Dermis microvascular lymphatic vessel endothelial cell (primary cell): ENCODE results near the gene TMEM63C. TPM values are rescaled to one million over a fixed set of nuclear protein-coding genes. Genes with fewer than 3 reads are reported as not detected.

ENCODE experiments used
- DNase-seq, 2 donors: peaks; one replicate each; pipeline versions ENCODE4 v3.0.0 to v3.0.0-alpha.2; 2010; ENCODE audit warnings: low read depth in 2 of 2
- total RNA-seq: library from RNA; depleted of rRNA; stranded (reverse); fragments of >200 nt; gene quantifications from 2 replicates; pipeline ENCODE4 v1.2.1, GENCODE V29; 2014

TMEM63C gene
- total RNA-seq, 1 donor from 2014 or later: 0.77 TPM

DNA sequence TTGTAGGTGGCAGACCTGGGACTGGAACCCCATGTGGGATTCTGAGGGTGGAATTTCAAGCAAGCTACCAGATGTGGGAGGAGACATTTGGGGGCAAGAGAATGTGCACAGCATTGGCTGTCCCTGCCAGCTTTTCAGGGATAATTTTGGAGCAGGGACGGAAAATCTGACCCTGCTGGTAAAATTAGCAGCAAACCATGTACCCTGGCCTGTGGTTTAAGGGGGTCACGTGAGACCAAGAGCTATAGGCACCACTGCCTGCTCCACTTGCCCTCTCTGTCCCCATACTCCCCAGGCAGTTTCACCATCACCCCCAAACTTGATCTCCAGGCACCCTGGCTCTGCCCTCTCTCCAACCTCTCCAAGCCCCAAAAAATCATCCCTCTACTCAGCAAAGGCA lies 26.5 kb upstream of the TMEM63C start:
- no peak for DNase-seq

DNA sequence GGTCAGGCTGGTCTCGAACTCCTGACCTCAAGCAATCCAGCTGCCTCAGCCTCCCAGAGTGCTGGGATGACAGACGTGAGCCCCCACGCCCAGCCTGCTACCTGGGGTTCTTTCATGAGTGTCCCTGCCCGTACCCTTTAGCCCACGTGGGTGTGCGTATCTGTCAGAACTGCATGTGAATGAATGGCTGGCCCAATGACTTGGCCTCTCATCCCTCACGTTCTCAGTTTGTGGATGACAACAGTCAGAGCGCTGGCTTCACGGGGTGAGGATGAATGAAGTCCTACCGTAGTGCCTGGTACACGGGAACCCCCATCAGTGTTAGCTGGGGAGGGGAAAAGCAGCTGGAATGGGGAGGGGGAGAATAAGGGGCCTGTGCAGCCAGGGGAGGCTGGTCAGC lies 23.9 kb upstream of the TMEM63C start:
- no peak for DNase-seq

DNA sequence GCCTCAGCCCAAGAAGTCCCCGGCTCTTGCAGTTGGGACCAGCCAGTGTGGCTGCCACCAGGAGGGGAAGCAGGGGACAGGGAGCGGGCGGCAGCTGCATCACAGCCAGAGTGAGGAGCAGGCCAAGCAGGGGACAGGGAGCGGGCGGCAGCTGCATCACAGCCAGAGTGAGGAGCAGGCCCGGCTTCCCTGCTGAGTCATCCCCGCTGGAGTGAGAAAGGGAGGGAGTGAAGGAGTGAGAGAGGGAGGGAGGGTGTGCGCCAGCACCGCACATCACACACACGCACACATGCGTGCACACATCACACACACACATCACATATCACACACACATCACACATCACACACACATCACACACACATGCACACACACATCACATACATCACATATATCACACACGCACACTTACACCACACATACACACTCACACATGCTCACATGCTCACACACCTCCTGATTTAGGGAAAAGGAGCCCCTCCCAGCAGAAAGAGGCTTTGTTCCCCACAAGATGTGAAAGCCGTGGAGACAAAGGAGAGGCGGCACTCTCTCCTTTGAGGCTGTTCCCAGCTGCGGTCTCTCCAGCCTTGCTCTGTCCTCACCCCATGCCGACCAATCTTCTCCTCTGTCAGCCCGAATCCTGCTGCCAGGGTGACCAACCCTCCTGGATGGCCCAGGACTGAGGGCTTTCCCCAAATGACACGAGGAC lies 23.3 kb upstream of the TMEM63C start:
- peak in 1 of 2 donors; percentile 29 for DNase-seq

DNA sequence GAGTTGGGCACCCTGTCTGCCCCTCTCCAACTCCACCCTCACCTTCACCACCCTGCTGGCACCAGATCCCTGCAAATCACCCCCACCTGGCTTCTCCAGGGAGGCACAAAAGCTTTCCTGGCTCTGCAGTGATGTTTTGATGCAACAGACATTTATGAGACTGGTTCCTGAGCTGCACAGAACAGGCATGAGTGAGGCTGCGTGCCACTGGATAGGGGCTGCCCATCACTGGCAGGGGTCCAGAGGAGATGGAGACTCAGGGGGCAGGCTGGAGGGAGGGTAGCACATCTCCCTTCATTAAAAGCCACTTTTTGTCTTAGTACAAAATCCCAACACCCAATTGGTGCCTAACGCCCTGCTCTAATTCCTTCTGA lies 22.7 kb upstream of the TMEM63C start:
- DNase-seq: no peak

DNA sequence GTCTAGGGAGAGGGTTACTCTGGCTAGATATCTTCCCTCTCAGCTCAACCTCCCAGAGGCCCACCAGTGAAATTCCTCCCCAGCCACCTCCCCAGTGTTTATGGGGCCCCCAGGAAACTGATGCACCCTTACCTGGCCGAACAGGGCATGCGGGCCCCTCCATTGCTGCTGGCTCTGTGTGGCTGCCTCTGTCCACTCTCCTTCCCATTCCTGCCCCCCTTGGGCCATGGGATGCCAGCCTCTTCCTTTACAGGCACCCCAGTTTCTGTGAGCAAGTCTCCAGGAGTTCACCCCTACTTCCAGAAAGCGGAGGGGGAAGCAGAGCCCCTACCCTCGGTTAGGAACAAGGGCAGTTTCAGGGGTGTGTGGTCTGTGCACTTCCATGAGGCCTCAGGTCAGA lies 20.6 kb upstream of the TMEM63C start:
- no peak for DNase-seq

- DNase-seq: no peak
Measured at GRCh38 chr14:77170045-77170444, 11.6 kb upstream of the TMEM63C start.

- DNase-seq: no peak
Measured at GRCh38 chr14:77172916-77173315, 8.7 kb upstream of the TMEM63C start.

DNA sequence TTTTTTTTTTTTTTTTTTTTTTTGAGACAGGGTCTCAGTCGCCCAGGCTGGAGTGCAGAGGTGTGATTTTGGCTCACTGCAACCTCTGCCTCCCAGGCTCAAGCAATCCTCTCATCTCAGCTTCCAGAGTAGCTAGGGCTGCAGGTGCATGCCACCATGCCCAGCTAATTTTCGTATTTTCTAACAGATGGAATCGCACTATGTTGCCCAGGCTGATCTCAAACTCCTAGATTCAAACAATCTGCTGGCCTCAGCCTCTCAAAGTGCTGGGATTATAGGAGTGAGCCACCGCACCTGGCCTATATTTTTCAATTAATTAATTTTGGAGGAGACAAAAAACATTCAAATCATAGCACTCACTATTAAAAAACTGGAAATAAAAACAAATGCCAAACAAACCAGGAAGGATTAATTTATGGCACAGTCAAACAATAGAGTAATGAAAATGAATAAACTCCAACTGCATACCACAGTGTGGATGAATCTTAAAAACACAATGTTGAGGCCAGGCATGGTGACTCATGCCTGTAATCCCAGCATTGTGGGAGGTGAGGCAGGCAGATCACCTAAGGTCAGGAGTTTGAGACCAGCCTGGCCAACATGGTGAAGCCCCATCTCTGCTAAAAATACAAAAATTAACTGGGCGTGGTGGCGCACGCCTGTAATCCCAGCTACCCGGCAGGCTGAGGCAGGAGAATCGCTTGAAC lies 7.5 kb upstream of the TMEM63C start:
- peak in 1 of 2 donors; percentile 20 for DNase-seq

DNA sequence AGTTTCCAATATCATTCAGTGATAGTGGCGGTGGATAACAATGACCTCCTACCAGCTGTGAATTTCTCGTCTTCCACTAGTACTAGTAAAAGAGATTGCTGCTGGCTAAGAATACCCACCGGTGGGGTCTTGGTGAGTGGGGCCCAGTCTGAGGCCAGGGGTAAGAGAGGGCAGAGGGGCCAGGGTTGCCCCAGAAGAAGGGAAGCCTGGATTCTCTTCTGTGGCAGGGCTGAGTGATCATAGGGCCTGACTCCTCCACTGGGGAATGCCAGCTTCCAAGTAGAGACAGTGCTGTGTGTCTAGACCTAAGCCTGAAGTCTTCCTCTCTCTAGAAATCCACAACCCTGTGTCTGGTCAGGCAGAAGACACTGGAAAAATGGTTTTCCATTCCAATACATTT lies 5.8 kb upstream of the TMEM63C start:
- DNase-seq: no peak

- no peak for DNase-seq
Measured at GRCh38 chr14:77177702-77178101, 3.9 kb upstream of the TMEM63C start.

- DNase-seq: no peak
Measured at GRCh38 chr14:77178656-77179055, 2.9 kb upstream of the TMEM63C start.

- no peak for DNase-seq
Measured at GRCh38 chr14:77180726-77181602, 634 bp upstream of the TMEM63C start.

DNA sequence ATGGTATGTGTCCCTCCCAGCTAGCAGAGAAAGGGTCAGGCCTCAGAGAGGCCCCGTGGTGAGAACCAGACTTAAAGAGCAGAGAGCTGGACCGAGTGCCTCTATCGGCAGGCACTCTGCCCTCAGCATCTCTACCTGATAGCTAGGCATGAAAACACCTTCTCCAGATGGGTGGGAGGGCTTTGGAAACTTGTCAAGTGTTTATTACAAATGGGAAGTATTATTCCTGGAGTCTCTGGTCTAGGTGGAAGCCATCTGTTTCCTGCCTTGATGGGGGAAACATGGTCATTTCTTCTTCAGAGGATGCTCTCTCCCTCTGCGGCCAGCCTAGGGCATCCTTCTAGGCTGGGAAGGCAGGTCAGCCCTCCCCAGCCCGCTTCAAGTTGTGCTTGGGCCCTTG lies 2.3 kb downstream of the TMEM63C start:
- no peak for DNase-seq

GRCh38 chr14:77184396-77185092 lies 2.9 kb downstream of the TMEM63C start:
- no peak for DNase-seq

DNA sequence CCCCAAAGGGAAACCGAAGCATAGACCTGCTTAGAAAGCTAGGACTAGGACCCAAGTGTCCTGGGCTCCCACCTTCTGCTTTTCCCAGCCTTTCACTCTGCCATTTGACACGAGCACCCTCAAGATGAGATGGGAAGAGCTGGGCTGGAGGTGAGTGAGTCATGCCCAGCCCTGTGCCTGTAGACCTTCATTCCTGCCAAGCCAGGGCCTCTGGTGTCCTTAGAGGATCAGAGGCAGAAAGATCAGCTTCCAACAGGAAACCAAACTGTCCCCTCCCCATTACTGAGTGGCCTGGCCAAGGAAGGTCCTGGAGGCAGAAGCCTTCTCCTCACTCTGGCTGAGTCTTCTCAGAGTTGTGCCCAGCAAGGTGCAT lies 3.5 kb downstream of the TMEM63C start:
- DNase-seq: no peak

GRCh38 chr14:77186911-77187648 lies 5.5 kb downstream of the TMEM63C start:
- no peak for DNase-seq

DNA sequence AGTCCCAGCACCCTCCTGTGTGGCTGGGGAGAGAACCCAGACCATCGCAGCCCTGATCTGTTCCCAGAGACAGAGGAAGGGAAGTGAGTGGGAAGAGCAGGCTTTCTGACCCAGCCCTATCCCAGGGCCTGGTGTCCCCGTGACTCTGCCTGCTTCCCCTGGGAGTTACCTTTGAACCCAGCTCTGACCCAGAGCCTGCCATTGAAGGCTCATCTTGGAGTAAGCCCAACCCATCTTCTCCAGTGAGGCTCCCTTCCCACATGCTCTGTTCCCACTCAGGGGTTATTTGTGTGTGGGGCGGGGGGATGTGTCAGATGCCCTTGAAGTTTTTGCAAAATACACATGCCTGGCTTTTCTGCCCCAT lies 6.0 kb downstream of the TMEM63C start:
- DNase-seq: no peak

DNA sequence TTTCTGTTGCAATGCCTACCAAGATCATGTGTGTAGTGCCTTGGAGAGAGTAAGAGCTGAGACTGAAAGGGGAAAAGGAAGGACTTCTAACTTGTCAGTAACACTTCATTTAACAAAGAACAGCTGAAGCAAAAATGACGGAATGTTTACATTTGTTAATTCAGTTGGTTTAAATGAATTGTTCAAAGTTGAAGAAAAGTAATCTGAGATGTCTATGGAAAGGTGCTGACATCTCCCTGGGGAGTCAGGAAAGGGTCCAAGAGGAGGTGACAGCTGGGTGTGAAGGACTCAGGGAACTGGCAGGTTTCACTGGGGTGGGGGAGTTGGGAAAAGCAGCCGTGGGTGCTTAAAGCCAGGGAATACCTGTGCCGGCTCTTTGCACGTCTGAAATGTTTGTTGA lies 7.9 kb downstream of the TMEM63C start:
- DNase-seq: no peak

- no peak for DNase-seq
Measured at GRCh38 chr14:77190977-77191376, 9.4 kb downstream of the TMEM63C start.

DNA sequence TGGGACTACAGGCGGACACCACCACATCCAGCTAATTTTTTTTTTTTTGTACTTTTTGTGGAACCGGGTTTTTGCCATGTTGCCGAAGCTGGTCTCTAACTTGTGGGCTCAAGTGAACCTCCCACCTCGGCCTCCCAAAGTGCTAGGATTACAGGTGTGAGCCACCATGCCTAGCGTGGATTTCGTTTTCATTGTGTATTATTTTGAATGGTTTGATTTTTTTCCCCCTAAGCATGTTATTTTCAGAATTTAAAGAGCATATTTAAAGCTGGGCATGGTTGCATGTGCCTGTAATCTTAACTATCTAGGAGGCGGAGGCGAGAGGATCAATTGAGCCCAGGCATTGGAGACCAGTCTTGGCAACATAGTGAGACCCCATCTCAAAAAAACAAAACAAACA lies 13.1 kb downstream of the TMEM63C start:
- no peak for DNase-seq

- no peak for DNase-seq
Measured at GRCh38 chr14:77195766-77196165, 14.2 kb downstream of the TMEM63C start.
